Dermis blood vessel endothelial cell (primary cell): Measurements from ENCODE around the gene MCTP1. TPM values are rescaled to one million over a fixed set of nuclear protein-coding genes. Genes with fewer than 3 reads are reported as not detected.

ENCODE experiments used
- DNase-seq: peaks from one replicate; pipeline ENCODE4 v3.0.0; 2010
- total RNA-seq: library from RNA; depleted of rRNA; stranded (reverse); fragments of >200 nt; gene quantifications from 2 replicates; pipeline ENCODE4 v1.2.3, GENCODE V29; 2014

The MCTP1 gene
- total RNA-seq, 1 donor from 2014 or later, result 255 TPM

DNA sequence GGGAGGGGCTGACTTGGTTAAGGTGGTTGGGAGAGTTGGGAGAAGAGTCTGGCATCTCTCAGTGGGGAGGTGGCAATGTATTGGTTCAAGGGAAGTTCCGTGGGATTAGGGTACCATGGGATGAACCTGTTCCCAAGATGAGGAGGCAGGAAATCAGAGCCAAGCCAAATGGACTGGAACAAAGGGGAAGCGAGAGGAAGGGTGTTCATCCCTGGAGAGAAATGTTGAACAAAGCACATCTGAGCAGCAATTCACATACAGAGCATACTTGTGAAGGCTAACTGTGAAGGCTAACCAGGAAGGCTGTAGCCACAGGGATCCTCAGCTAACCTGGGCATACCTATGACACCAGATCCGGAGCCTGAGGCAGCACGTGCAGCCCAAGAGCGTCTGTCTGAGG, 214.0 kb downstream of the MCTP1 start:
- no peak for DNase-seq

DNA sequence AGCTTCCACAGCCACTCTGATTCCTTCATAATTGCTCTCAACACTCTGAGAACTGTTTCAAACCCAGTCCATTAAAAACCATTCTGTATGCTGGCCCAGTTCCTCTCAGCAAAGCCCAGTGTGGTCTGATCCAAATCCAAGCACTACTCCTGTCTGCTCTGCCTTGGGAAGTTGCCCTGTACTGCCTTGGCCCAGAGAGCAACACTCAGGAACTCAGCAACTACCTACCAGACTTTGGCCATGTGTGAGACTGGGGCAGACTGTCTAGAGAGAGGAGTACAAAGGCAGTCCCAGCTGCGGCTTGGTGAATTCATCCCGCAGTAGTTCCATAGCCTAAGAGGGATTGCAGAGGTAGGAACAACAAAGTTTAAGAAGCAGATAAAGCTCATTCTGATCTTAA, 214.4 kb downstream of the MCTP1 start:
- no peak for DNase-seq

DNA sequence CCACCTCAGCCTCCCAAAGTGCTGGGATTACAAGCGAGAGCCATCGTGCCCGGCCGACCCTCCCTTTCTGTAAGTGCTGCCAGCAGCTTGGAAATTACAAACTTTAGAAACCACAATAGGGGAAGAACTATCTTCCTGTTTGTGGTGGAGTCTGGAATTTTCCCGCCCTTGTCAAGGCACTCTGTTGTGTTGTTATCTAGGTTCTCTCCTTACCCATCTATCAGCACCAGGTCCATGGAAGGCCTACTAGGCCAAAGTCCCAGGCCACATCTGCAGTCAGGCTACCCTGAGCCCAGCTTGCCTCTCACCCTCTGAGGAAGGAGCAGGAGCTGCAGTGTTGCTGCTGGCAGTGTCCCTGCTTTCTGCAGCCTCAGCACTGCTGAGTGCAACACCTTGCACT, 214.9 kb downstream of the MCTP1 start:
- DNase-seq, result no peak

- DNase-seq, result no peak
These were observed 215.9 kb downstream of the MCTP1 start for GRCh38 chr5:95069021-95069420.

- DNase-seq, result no peak
These were observed 216.5 kb downstream of the MCTP1 start for GRCh38 chr5:95068289-95068910.

GRCh38 chr5:95066048-95066447, 218.8 kb downstream of the MCTP1 start:
- DNase-seq, result no peak

GRCh38 chr5:95063492-95063891, 221.4 kb downstream of the MCTP1 start:
- DNase-seq, result no peak

GRCh38 chr5:95060098-95060497, 224.8 kb downstream of the MCTP1 start:
- peak; percentile 57 for DNase-seq

DNA sequence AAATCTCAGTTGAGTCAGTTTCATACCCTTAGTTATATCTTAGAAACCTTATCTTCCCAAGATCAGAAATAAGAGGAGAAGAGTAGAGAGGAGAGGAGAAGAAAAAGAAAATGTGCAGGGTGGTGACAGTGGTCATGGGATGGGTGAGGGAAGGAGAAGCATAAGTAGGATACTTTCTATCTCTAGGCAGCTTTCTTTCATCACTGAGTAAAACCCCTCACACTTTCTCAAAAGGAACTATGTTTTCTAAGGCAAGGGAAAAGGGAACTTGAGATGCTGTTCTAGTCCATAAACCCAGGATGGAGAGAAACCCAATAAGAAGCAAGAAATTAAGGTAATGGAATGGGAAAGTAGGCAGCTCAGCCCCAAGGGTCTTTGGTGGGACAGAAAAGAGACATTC, 225.3 kb downstream of the MCTP1 start:
- DNase-seq, result no peak

DNA sequence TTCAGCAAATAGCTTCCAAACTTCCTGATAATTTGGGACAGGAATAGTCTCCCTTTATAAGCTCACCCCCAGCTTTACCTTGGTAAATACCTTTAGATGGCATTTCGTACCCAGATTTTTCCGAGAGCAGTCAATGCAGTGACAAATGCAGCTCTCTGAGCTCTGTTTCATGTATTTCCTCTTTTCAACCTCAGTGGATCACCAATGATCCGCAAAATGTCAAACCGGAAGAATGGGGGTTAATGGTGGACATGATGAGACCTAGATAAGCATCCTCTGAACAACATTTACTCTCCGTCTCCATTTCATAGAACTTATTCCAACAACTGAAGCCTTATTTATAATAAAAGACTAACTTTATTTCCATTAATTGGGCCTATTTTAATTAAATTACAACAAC, 227.3 kb downstream of the MCTP1 start:
- no peak for DNase-seq

GRCh38 chr5:95053253-95053652, 231.6 kb downstream of the MCTP1 start:
- no peak for DNase-seq

DNA sequence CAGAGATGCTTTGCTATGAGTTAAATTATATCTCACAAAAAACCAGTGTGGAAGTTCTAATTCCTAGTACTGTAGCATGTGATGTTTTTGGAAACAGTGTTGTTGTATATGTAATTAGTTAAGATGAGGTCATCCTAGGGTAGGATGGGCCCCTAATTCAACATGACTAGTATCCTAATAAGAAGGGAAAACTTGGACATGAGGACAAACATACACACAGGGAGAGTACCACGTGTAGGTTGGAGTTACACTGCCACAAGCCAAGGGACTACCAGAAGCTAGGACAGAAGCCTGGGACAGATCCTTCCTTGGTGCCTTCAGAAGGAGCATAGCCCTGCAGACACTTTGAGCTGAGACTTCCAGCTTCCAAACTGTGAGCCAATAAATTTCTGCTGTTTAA, 234.2 kb downstream of the MCTP1 start:
- peak; percentile 45 for DNase-seq

GRCh38 chr5:95048628-95049027, 236.3 kb downstream of the MCTP1 start:
- no peak for DNase-seq

DNA sequence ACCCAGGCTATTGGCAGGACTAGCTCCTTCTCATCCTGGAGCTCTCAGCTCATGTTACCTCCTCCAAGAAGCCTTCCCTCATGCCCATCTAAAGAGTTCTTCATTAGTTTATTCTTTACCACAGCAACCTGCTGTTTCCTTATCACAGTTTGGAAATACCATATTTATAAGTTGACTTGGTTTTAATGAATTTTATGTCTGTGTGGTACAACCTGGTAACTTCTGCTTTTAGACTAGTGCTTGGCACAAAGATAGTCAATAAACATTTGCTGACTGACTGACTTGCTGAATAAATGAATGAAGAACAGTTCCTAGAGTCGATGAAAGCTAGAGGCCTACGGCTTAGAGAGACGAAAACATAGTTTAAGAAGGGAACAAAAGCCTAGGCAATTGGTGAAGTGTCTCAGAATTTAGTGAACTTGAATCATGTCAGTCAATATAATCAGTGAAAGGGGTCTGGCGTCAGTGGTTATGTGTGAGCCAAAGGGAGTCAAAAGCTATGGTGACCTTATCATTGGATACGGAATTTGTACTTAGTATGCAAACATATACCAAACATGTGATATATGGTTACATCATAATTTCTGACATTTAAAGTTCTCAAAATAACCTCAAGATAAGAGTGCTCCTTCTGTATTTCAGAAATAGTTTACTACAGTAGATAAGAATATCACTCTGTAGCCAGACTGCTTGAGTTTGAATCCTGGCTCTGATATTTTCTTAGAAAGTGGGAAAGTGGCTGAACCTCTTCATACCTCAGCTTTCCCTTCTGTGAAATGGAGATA, 239.5 kb downstream of the MCTP1 start:
- DNase-seq, result no peak

GRCh38 chr5:95044096-95044495, 240.8 kb downstream of the MCTP1 start:
- no peak for DNase-seq

DNA sequence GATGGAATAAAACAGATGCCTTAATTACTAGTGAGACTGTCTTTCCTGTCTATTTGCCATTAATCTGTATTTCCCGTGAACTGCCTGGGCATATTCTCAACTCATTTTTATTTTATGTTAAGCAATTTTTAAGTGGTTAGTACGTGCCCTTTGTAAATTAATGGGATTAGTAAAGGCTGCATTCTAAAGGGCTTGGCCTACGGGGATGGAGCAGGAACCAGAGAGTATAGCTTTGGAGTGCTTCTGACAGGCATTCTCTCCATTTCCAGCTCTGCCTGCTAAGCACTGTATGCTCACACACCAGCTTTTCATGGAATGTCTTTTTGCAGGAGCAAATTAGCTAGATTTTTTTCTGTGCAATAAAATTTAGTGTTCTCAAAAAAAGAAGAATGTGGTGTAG, 241.2 kb downstream of the MCTP1 start:
- DNase-seq, result no peak

DNA sequence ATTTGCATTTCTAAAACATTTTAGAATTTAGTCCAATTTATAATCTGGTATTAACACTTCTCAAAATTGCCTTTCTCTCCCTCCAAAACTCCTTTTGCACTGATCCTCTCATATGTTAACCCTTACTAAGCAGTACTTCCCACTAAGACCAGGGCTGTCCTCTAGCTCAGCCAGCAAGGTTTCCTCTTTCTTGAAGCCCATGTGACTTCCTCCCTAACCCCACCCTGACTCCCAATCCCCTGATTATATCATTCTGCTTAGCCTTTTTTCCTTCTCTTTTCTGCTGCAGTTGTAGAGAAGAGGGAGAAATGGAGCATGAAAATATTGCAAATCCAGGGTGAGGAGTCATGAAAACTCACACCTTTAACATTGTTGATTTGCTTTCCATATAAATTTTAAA, 241.7 kb downstream of the MCTP1 start:
- peak; percentile 53 for DNase-seq

- no peak for DNase-seq
These were observed 242.9 kb downstream of the MCTP1 start for GRCh38 chr5:95042037-95042436.

GRCh38 chr5:95035891-95036685, 248.8 kb downstream of the MCTP1 start:
- no peak for DNase-seq

DNA sequence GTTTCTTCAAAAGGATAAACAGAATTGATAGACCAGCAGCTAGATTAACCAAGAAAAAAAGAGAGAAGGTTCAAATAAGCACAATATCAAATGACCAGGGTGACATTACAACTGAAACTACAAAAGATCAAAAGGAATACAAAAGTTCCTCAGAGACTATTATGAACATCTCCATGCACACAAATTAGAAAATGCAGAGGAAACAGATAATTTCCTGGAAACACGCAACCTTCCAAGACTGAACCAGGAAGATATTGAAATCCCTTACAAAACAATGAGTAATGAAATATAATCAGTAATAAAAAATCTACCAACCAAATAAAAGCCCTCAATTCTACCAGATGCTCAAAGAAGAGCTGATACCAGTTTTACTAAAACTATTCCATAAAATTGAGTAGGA, 252.1 kb downstream of the MCTP1 start:
- DNase-seq, result peak; percentile 80

DNA sequence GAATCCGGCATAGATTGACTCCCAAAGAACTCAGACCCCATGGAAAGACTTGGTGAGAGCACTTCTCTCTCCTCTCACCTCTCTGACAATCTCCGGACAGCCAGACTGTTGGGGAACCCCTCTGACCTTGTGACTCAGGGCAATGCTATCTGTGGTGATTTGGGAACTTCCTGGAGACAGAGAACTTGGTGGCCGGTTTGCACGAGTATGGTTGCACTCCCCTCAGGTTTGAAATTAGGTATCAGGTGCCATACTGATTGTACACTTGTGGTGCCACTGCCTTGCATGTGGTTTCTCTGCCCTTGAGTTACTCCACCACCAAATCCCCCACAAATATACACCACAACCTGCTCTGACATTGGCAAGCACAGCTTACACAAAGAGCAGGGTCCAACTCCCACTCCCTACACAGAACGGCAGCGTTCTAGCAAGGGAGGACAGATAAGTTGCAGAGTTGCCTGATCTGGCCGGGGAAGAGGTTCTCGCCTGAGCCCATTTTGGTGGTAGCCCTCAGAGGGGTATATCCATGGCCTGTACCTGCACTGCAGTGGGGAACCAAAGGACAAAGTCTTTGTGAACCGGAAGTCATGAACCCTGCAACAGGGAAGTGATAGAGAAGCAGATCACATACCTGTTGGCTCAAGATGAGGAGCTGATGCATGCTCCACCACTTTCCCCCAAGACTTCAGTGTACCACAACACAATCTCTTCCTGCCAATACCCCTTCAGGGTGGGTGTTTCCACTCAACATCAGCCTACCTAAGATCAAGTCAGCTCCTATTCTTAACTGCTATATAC, 255.1 kb downstream of the MCTP1 start:
- DNase-seq, result peak; percentile 49

DNA sequence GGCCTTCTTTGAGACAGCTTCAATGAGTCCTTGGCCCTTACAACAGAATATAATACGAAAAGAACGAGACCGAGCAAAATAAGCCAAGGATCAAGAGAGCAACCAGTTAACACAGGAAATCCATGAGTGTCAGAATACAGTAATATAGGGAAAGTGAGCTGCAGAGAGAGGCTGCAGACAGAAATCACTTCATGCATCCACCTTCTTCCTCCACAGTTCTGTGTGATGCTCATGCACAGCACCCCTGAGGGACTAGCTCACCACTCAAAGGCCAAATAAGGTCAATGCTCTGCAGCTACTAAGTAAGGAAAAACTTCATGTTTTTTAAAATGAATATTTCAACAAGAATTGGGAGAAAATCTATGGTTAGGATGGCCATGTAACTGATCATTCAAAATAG, 257.1 kb downstream of the MCTP1 start:
- DNase-seq, result no peak
